ENCODE results near the gene GRHL1. TPM values are rescaled to one million over a fixed set of nuclear protein-coding genes. Genes with fewer than 3 reads are reported as not detected.
"Not testable (repeated sequence)": the region's sequence is repeated elsewhere in the genome, so short reads cannot be mapped to it uniquely, and the experiment has no call there.

Gene GRHL1
- total and polyA plus RNA-seq, 9 donors = 0.18 to 2.4 (median 0.63) TPM; not detected in 1

DNA sequence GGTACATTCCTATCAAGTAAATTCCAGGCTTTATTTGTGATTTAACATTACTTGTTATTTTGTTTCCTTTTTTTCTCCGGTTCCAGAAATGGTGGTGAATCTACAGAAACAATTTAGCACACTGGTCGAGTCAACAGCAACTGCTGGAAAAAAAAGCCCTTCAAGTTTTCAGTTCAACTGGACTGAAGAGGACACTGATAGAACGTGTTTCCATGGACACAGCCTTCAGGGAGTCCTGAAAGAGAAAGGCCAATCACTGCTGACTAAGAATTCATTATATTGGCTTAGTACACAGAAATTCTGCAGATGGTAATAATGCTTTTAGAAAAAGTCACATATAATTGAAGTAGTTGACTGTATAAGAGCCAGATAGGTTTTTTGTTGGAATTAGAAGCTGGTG lies 32.0 kb upstream of the GRHL1 start:
- no peak overlapping the region for H3K27ac ChIP-seq
- 55 to 65% (median 57%) methylated on average over 3 of the region's 3 CpGs for WGBS, 3 donors
- DNase-seq = no peak
- no peak overlapping the region for H3K4me3 ChIP-seq
- intact Hi-C loops (cut with DNase I) = no loop called here
- TF ChIP-seq EP300 (IDR thresholded peaks at IDR 0.05) (no peak), POLR2A (IDR thresholded peaks at IDR 0.05) (no peak)
- TF ChIP-seq, protein P1, sequence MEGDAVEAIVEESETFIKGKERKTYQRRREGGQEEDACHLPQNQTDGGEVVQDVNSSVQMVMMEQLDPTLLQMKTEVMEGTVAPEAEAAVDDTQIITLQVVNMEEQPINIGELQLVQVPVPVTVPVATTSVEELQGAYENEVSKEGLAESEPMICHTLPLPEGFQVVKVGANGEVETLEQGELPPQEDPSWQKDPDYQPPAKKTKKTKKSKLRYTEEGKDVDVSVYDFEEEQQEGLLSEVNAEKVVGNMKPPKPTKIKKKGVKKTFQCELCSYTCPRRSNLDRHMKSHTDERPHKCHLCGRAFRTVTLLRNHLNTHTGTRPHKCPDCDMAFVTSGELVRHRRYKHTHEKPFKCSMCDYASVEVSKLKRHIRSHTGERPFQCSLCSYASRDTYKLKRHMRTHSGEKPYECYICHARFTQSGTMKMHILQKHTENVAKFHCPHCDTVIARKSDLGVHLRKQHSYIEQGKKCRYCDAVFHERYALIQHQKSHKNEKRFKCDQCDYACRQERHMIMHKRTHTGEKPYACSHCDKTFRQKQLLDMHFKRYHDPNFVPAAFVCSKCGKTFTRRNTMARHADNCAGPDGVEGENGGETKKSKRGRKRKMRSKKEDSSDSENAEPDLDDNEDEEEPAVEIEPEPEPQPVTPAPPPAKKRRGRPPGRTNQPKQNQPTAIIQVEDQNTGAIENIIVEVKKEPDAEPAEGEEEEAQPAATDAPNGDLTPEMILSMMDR (IDR thresholded peaks at IDR 0.05) = no peak
- no peaks in the 10 kb centered on the region for H3K4me1 ChIP-seq (ENCODE audit: insufficient read depth)
- no peaks in the 10 kb centered on the region for H3K9me3 ChIP-seq
- H3K27me3 ChIP-seq = no peaks in the 10 kb centered on the region
- H3K36me3 ChIP-seq = no peaks in the 10 kb centered on the region

DNA sequence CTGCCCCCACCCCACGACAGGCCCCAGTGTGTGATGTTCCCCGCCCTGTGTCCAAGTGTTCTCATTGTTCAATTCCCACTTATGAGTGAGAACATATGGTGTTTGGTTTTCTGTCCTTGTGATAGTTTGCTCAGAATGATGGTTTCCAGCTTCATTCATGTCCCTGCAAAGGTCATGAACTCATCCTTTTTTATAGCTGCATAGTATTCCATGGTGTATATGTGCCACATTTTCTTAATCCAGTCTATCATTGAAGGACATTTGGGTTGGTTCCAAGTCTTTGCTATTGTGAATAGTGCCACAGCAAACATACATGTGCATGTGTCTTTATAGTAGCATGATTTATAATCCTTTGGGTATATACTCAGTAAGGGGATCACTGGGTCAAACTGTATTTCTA lies 24.5 kb upstream of the GRHL1 start:
- WGBS, 3 donors = 67 to 93% (median 88%) methylated on average over 2 of the region's 2 CpGs
- intact Hi-C loops (cut with DNase I); H3K4me1 ChIP-seq (ENCODE audit: insufficient read depth); H3K27ac ChIP-seq; DNase-seq; H3K9me3 ChIP-seq; H3K36me3 ChIP-seq; H3K27me3 ChIP-seq; H3K4me3 ChIP-seq: not testable (repeated sequence)

DNA sequence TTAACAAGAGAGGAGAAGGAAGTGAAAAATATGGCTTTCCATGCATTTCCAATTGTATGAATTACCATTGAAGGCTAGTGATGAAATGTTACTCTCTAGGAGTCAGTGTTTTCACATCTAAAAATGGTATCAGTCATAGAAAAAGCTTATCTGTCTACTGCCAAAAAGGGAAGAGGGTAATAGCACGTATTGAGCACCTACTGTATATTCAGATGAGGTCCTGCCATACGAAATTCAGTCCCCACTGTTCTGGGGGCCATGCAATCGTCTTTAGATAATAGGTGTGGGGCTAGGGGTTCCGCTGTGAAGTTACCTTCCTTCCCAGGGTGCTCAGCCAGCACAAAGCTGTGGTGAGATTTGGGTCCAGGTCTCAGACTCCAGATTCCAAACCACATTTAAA lies 14.2 kb upstream of the GRHL1 start:
- H3K9me3 ChIP-seq = no peaks in the 10 kb centered on the region
- no peaks in the 10 kb centered on the region for H3K36me3 ChIP-seq
- no peak overlapping the region for H3K27ac ChIP-seq
- WGBS, 3 donors = 85 to 91% (median 87%) methylated on average over 4 of the region's 4 CpGs
- no peak overlapping the region for H3K4me3 ChIP-seq
- intact Hi-C loops (cut with DNase I) = no loop called here
- TF ChIP-seq, protein P1 (IDR thresholded peaks at IDR 0.05) = no peak
- TF ChIP-seq EP300 (IDR thresholded peaks at IDR 0.05) (no peak), POLR2A (IDR thresholded peaks at IDR 0.05) (no peak)
- DNase-seq = no peak
- H3K4me1 ChIP-seq (ENCODE audit: insufficient read depth) = no peaks in the 10 kb centered on the region
- H3K27me3 ChIP-seq = no peaks in the 10 kb centered on the region

DNA sequence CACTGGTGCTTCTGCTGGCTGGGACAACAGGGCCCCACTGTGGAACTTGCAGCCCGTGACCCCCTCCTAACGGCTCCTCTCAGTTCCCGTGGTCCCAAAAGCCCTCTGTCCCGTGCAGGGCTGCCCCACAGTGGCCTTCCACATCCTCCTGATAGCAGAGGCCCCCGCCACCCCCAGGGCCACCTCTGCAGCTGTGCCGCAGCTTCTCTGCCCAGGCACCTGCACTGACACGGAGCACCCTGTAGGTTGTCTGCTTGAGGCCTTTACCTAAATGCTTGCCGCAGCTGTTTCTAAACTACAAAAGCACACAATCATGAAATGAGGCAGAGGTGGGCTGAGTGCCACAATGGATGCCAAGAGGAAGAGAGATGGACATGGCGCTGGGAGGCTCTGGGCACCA lies 13.5 kb upstream of the GRHL1 start:
- no peaks in the 10 kb centered on the region for H3K4me1 ChIP-seq (ENCODE audit: insufficient read depth)
- no peaks in the 10 kb centered on the region for H3K27me3 ChIP-seq
- no peak for TF ChIP-seq EP300 (IDR thresholded peaks at IDR 0.05)
- no peaks in the 10 kb centered on the region for H3K36me3 ChIP-seq
- H3K9me3 ChIP-seq = no peaks in the 10 kb centered on the region
- intact Hi-C loops (cut with DNase I) = no loop called here
- H3K4me3 ChIP-seq = no peak overlapping the region
- no peak overlapping the region for H3K27ac ChIP-seq
- DNase-seq = no peak
- 61 to 76% (median 70%) methylated on average over 9 of the region's 9 CpGs for WGBS, 3 donors

DNA sequence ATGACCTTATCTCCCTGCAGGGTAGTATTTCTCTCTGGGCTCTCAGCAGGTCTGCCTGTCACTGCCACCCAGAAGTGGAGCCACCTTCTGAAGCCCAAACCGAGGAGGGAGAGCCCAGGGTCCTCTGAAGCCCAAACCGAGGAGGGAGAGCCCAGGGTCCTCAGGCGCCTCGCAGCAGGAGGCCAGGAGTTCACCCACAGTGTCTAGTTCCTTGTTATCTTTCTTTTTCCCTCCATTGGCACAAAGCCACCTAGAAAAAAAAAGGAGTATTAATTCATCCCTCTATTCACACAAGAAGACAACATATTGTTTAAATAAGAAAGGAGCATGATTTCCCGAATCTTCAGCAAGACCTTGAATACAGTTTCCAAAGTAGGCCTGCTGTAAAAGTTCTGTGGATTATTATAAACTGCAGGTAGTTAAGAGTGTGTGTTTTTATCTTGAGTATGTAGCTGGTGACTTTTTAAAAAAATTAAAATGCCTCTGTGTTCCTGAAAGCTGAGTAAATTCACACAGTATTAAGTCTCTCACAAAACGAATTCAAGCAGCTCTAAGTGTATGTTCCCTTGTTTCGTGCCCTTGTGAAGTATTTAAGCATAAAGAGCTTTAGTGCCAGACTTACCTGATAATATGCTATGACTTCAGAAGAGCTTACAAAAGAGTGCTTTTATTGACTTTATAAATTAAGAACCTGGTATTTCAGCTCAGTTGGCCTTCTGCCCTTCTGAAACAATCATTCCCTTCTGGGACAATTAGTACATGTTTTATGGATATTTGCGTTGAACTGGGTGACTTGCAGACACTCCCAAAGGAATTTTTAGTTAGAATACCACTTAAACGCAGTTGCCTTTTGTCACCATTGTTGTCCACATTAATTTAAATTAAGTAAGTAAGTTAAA lies 11.7 kb upstream of the GRHL1 start:
- H3K4me1 ChIP-seq (ENCODE audit: insufficient read depth) = no peaks in the 10 kb centered on the region
- no peak for TF ChIP-seq EP300 (IDR thresholded peaks at IDR 0.05)
- TF ChIP-seq, protein P1 (IDR thresholded peaks at IDR 0.05) = no peak
- no peak for TF ChIP-seq POLR2A (IDR thresholded peaks at IDR 0.05)
- no peaks in the 10 kb centered on the region for H3K36me3 ChIP-seq
- WGBS, 3 donors = 36 to 42% (median 40%) methylated on average over 9 of the region's 9 CpGs
- H3K27me3 ChIP-seq = no peaks in the 10 kb centered on the region
- no peak for DNase-seq
- no peak overlapping the region for H3K4me3 ChIP-seq
- no peaks in the 10 kb centered on the region for H3K9me3 ChIP-seq
- intact Hi-C loops (cut with DNase I) = no loop called here
- H3K27ac ChIP-seq = no peak overlapping the region

Measured in ovary (tissue), 9 donors.